Activated CD4-positive, alpha-beta T cell treated with anti-CD3 and anti-CD28 coated beads, Interleukin-2, Interleukin-4, amounts not matched to agents 100 ng/mL and 50 ng/mL, durations not matched to agents 16 hours and 8 hours (primary cell): ENCODE results near the gene B4GALNT1.
"Not testable (repeated sequence)": the region's sequence is repeated elsewhere in the genome, so short reads cannot be mapped to it uniquely, and the experiment has no call there.

Experiments
- DNase-seq: peaks from one replicate; pipeline ENCODE4 v3.0.0-alpha.2; 2020; ENCODE audit warnings: low spot score

Gene B4GALNT1

GRCh38 chr12:57632958-57633840, at the start of gene B4GALNT1:
TSS of gene B4GALNT1 (minus strand) at chr12:57633201. CDS start at chr12:57632132, 1,069 bp downstream.
- DNase-seq = peak; percentile 69

GRCh38 chr12:57679697-57680096, 46.7 kb upstream of the B4GALNT1 start:
- no peak for DNase-seq

GRCh38 chr12:57677947-57678346, 44.9 kb upstream of the B4GALNT1 start:
- DNase-seq = not testable (repeated sequence)

GRCh38 chr12:57674691-57675090, 41.7 kb upstream of the B4GALNT1 start:
- no peak for DNase-seq

GRCh38 chr12:57672801-57673200, 39.8 kb upstream of the B4GALNT1 start:
- DNase-seq = no peak

GRCh38 chr12:57671811-57672210, 38.8 kb upstream of the B4GALNT1 start:
- DNase-seq = not testable (repeated sequence)

- not testable (repeated sequence) for DNase-seq
Observed at GRCh38 chr12:57669691-57670090, 36.7 kb upstream of the B4GALNT1 start.

GRCh38 chr12:57666897-57667296, 33.9 kb upstream of the B4GALNT1 start:
- no peak for DNase-seq

GRCh38 chr12:57665066-57665820, 32.2 kb upstream of the B4GALNT1 start:
- DNase-seq = not testable (repeated sequence)

- no peak for DNase-seq
Observed at GRCh38 chr12:57661376-57661775, 28.4 kb upstream of the B4GALNT1 start.

- no peak for DNase-seq
Observed at GRCh38 chr12:57658890-57659289, 25.9 kb upstream of the B4GALNT1 start.

GRCh38 chr12:57657744-57658143, 24.7 kb upstream of the B4GALNT1 start:
- DNase-seq = no peak

GRCh38 chr12:57656408-57656807, 23.4 kb upstream of the B4GALNT1 start:
- not testable (repeated sequence) for DNase-seq

GRCh38 chr12:57655541-57656240, 22.7 kb upstream of the B4GALNT1 start:
- no peak for DNase-seq

GRCh38 chr12:57654042-57654441, 21.0 kb upstream of the B4GALNT1 start:
- DNase-seq = no peak

GRCh38 chr12:57646659-57647049, 13.7 kb upstream of the B4GALNT1 start:
- not testable (repeated sequence) for DNase-seq

GRCh38 chr12:57645990-57646658, 13.1 kb upstream of the B4GALNT1 start:
- DNase-seq = not testable (repeated sequence)

- DNase-seq = no peak
Observed at GRCh38 chr12:57641699-57642442, 8.9 kb upstream of the B4GALNT1 start.

- no peak for DNase-seq
Observed at GRCh38 chr12:57640175-57641042, 7.4 kb upstream of the B4GALNT1 start.

GRCh38 chr12:57638096-57638495, 5.1 kb upstream of the B4GALNT1 start:
- no peak for DNase-seq
